NOMO-1 treated with DMSO at 0.1 percent for 48 hours (cell line): ENCODE measurements around the gene TAF5.
A peak's percentile ranks its signal among the peaks of the same experiment; 100 is the strongest.
"Not testable (repeated sequence)": the region's sequence is repeated elsewhere in the genome, so short reads cannot be mapped to it uniquely, and the experiment has no call there.

Source experiments
- DNase-seq: peaks from one replicate; lab custom pipeline; 2025; ENCODE audit not compliant: unreplicated experiment; lab: John Stamatoyannopoulos, UW

Gene TAF5

GRCh38 chr10:103367782-103368518 is at the start of gene TAF5:
TAF5 (plus strand) TSS chr10:103367976; CDS start chr10:103367990, 14 bp downstream.
- DNase-seq, result peak; percentile 97

GRCh38 chr10:103327906-103328305 is 39.9 kb upstream of the TAF5 start:
- DNase-seq, result no peak

- DNase-seq, result peak; percentile 31
Measured at GRCh38 chr10:103333934-103334520, 33.7 kb upstream of the TAF5 start.

- no peak for DNase-seq
Measured at GRCh38 chr10:103334567-103334966, 33.2 kb upstream of the TAF5 start.

GRCh38 chr10:103336370-103336769 is 31.4 kb upstream of the TAF5 start:
- DNase-seq, result no peak

GRCh38 chr10:103350175-103350516 is 17.6 kb upstream of the TAF5 start:
- no peak for DNase-seq

- DNase-seq, result peak; percentile 60
Measured at GRCh38 chr10:103350517-103351260, 17.1 kb upstream of the TAF5 start, which contains the start of gene PCGF6. PCGF6 (minus strand) TSS chr10:103351140; CDS start chr10:103351066, 74 bp downstream.

- no peak for DNase-seq
Measured at GRCh38 chr10:103353281-103353680, 14.5 kb upstream of the TAF5 start.

GRCh38 chr10:103354567-103354966 is 13.2 kb upstream of the TAF5 start:
- not testable (repeated sequence) for DNase-seq

GRCh38 chr10:103355906-103356599 is 11.7 kb upstream of the TAF5 start:
- DNase-seq, result no peak

GRCh38 chr10:103359493-103359892 is 8.3 kb upstream of the TAF5 start:
- DNase-seq, result not testable (repeated sequence)

GRCh38 chr10:103360791-103361190 is 7.0 kb upstream of the TAF5 start:
- DNase-seq, result not testable (repeated sequence)

GRCh38 chr10:103367379-103367781 is 396 bp upstream of the TAF5 start:
- no peak for DNase-seq

GRCh38 chr10:103373544-103373943 is 5.8 kb downstream of the TAF5 start:
- no peak for DNase-seq

GRCh38 chr10:103374263-103374662 is 6.5 kb downstream of the TAF5 start:
- DNase-seq, result no peak

GRCh38 chr10:103382769-103383168 is 15.0 kb downstream of the TAF5 start:
- DNase-seq, result no peak

- no peak for DNase-seq
Measured at GRCh38 chr10:103394180-103394579, 26.4 kb downstream of the TAF5 start.

- no peak for DNase-seq
Measured at GRCh38 chr10:103395754-103396066, 27.9 kb downstream of the TAF5 start.

- peak; percentile 99 for DNase-seq
Measured at GRCh38 chr10:103396067-103396788, 28.5 kb downstream of the TAF5 start, which contains the start of the genes ATP5MK and PDCD11. ATP5MK (minus strand) TSS chr10:103396475; CDS start chr10:103392457, 4,018 bp downstream. PDCD11 (plus strand) TSS chr10:103396626; CDS start chr10:103398427, 1,801 bp downstream.

- no peak for DNase-seq
Measured at GRCh38 chr10:103396789-103397087, 29.0 kb downstream of the TAF5 start.
